Osteocyte (in vitro differentiated cells): ENCODE measurements around the gene RPL35A. TPM values are rescaled to one million over a fixed set of nuclear protein-coding genes. Genes with fewer than 3 reads are reported as not detected.
"Not testable (repeated sequence)": the region's sequence is repeated elsewhere in the genome, so short reads cannot be mapped to it uniquely, and the experiment has no call there.

Experiments
- DNase-seq: peaks from one replicate; pipeline ENCODE4 v3.0.0; 2021; ENCODE audit warnings: mixed read lengths; ENCODE audit not compliant: unreplicated experiment; ENCODE audit errors: extremely low spot score
- H3K27ac Mint-ChIP-seq: one replicate; pipeline ENCODE4 v1.8.0; 2021; ENCODE audit warnings: mild to moderate bottlenecking, mixed read lengths; ENCODE audit not compliant: unreplicated experiment
- H3K27me3 Mint-ChIP-seq: one replicate; pipeline ENCODE4 v1.8.0; 2021; ENCODE audit warnings: mixed read lengths; ENCODE audit not compliant: unreplicated experiment
- H3K36me3 Mint-ChIP-seq: one replicate; pipeline ENCODE4 v1.8.0; 2021; ENCODE audit warnings: mixed read lengths; ENCODE audit not compliant: unreplicated experiment
- H3K4me1 Mint-ChIP-seq: one replicate; pipeline ENCODE4 v1.8.0; 2021; ENCODE audit warnings: mixed read lengths; ENCODE audit not compliant: unreplicated experiment
- H3K4me3 Mint-ChIP-seq: one replicate; pipeline ENCODE4 v1.8.0; 2021; ENCODE audit warnings: mild to moderate bottlenecking, moderate library complexity, mixed read lengths; ENCODE audit not compliant: unreplicated experiment
- H3K9me3 Mint-ChIP-seq: one replicate; pipeline ENCODE4 v1.8.0; 2021; ENCODE audit warnings: mixed read lengths; ENCODE audit not compliant: unreplicated experiment
- total RNA-seq: library from RNA; stranded (reverse); gene quantifications from 2 replicates; pipeline ENCODE4 v1.2.1, GENCODE V29; 2021
- TF ChIP-seq, protein P1 (sequence below): fragments of 200-600 bp; sonication (generic); IDR thresholded peaks from 2 replicates; pipeline ENCODE4 v1.5.0; 2021; ENCODE audit warnings: antibody characterized with exemption, mild to moderate bottlenecking, moderate library complexity

The RPL35A gene
- total RNA-seq, 1 donor from 2014 or later = 843 TPM

DNA sequence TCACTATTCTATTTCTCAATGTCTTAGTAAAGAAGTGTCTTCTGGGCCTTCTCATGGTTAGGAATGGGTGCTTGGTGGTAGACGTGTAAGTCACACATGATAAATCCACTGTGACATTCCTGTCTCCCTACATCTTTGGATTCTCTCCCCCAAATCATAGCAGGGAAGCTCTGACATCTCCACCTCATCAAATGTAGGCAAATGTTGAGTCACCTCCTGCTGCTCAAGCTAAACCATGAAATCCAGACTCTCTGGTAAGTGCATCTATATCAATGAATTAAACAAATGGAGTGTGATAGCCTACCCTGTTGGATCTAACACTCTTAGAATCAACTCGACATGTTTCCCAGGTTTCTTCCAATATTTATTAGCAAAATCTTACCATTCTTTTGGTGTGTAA lies 42.8 kb upstream of the RPL35A start:
- TF ChIP-seq, protein P1, sequence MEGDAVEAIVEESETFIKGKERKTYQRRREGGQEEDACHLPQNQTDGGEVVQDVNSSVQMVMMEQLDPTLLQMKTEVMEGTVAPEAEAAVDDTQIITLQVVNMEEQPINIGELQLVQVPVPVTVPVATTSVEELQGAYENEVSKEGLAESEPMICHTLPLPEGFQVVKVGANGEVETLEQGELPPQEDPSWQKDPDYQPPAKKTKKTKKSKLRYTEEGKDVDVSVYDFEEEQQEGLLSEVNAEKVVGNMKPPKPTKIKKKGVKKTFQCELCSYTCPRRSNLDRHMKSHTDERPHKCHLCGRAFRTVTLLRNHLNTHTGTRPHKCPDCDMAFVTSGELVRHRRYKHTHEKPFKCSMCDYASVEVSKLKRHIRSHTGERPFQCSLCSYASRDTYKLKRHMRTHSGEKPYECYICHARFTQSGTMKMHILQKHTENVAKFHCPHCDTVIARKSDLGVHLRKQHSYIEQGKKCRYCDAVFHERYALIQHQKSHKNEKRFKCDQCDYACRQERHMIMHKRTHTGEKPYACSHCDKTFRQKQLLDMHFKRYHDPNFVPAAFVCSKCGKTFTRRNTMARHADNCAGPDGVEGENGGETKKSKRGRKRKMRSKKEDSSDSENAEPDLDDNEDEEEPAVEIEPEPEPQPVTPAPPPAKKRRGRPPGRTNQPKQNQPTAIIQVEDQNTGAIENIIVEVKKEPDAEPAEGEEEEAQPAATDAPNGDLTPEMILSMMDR = no peak
- no peak overlapping the region for H3K27ac Mint-ChIP-seq
- no peak overlapping the region for H3K4me3 Mint-ChIP-seq
- peaks cover 12% of the 10 kb centered on the region for H3K4me1 Mint-ChIP-seq
- peaks cover 7% of the 10 kb centered on the region for H3K9me3 Mint-ChIP-seq
- no peak for DNase-seq
- H3K27me3 Mint-ChIP-seq = no peaks in the 10 kb centered on the region
- H3K36me3 Mint-ChIP-seq = peaks cover 3% of the 10 kb centered on the region

DNA sequence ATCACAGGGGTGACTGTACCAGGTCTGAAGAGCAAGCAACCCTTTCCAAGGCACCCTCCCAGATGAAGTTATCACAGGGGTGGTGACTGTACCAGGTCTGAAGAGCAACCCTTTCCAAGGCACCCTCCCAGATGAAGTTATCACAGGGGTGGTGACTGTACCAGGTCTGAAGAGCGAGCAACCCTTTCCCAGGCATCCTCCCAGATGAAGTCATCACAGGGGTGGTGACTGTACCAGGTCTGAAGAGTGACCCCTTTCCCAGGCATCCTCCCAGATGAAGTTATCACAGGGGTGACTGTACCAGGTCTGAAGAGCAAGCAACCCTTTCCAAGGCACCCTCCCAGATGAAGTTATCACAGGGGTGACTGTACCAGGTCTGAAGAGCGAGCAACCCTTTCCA lies 41.4 kb upstream of the RPL35A start:
- H3K27ac Mint-ChIP-seq, H3K9me3 Mint-ChIP-seq, H3K4me3 Mint-ChIP-seq, H3K36me3 Mint-ChIP-seq, H3K27me3 Mint-ChIP-seq: not testable (repeated sequence)
- peaks cover 15% of the 10 kb centered on the region for H3K4me1 Mint-ChIP-seq
- DNase-seq = peak; percentile 54

DNA sequence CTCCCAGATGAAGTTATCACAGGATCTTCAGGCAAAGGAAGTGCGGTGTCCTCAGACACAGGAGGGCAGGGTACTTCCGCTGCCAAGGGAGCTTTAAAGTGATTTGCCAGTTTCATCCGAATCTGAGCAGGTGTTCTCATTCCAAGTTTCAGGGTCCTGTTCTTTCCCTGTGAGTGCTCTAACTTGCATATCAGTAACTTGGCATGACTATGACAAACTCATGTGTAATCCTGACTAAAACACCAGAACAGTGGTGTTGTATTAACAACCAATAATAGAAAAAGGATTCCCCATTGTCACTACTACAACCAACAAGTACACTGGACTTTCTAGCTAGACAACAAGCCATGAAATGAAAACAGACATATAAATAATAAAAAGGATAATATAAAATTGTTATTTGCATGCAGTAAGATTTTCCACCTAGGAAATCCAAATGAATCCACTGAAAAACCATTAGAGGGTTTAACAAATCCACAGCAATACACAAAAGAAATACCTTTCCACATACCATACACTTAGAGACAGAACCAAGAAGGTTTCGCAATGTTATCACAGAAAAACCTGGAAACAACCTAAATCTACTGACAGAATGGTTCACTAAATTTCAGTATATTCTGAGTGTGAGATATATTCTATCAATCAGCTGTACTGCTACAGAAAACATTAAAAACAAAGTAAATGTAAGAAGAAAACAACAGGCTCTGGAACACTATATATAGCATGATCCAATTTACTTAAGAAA lies 40.9 kb upstream of the RPL35A start:
- Mint-ChIP-seq H3K27me3 (no peaks in the 10 kb centered on the region), H3K4me3 (no peak overlapping the region), H3K9me3 (no peaks in the 10 kb centered on the region), H3K4me1 (peaks cover 15% of the 10 kb centered on the region), H3K27ac (no peak overlapping the region), H3K36me3 (peaks cover 3% of the 10 kb centered on the region)
- no peak for DNase-seq
- TF ChIP-seq, protein P1 = no peak

- no peaks in the 10 kb centered on the region for H3K9me3 Mint-ChIP-seq
- no peak overlapping the region for H3K27ac Mint-ChIP-seq
- peaks cover 3% of the 10 kb centered on the region for H3K36me3 Mint-ChIP-seq
- DNase-seq = no peak
- TF ChIP-seq, protein P1 = no peak
- H3K27me3 Mint-ChIP-seq = no peaks in the 10 kb centered on the region
- H3K4me3 Mint-ChIP-seq = no peak overlapping the region
- peaks cover 3% of the 10 kb centered on the region for H3K4me1 Mint-ChIP-seq
These were observed 37.1 kb upstream of the RPL35A start for GRCh38 chr3:197912741-197913476.

- TF ChIP-seq, protein P1 = no peak
- Mint-ChIP-seq H3K27ac (no peak overlapping the region), H3K4me1 (peaks cover 3% of the 10 kb centered on the region), H3K9me3 (no peaks in the 10 kb centered on the region), H3K27me3 (no peaks in the 10 kb centered on the region), H3K36me3 (peaks cover 3% of the 10 kb centered on the region), H3K4me3 (no peak overlapping the region)
- no peak for DNase-seq
These were observed 36.2 kb upstream of the RPL35A start for GRCh38 chr3:197913641-197914380.

DNA sequence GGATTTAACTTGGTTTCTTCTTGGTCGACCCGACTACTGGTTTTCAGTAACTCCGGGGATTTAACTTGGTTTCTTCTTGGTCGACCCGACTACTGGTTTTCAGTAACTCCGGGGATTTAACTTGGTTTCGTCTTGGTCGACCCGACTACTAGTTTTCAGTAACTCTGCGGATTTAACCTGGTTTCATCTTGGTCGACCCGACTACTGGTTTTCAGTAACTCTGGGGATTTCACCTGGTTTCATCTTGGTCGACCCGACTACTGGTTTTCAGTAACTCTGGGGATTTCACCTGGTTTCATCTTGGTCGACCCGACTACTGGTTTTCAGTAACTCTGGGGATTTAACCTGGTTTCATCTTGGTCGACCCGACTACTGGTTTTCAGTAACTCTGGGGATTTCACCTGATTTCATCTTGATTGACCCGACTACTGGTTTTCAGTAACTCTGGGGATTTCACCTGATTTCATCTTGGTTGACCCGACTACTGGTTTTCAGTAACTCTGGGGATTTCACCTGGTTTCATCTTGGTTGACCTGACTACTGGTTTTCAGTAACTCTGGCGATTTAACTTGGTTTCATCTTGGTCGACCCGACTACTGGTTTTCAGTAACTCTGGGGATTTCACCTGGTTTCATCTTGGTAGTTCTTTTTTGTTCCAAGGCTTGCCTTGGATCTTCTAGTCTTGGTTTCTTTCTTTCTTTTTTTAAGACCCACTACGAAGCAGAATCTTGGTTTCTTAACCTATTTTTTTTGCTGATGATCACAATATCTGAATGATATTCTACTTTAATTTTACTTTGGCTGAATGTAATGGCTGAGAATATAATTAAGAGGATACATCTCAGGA lies 28.3 kb upstream of the RPL35A start:
- not testable (repeated sequence) for H3K27me3 Mint-ChIP-seq, H3K4me1 Mint-ChIP-seq

More for the DNA sequence above, 28.3 kb upstream of the RPL35A start:
- DNase-seq, H3K9me3 Mint-ChIP-seq, H3K4me3 Mint-ChIP-seq, H3K36me3 Mint-ChIP-seq, H3K27ac Mint-ChIP-seq: not testable (repeated sequence)
